Right kidney (tissue), 1 donor: Measurements from ENCODE around the gene HSPA12A.

Experiments used
- DNase-seq: peaks from one replicate; pipeline ENCODE4 v3.0.0-alpha.2; 2016

The HSPA12A gene

DNA sequence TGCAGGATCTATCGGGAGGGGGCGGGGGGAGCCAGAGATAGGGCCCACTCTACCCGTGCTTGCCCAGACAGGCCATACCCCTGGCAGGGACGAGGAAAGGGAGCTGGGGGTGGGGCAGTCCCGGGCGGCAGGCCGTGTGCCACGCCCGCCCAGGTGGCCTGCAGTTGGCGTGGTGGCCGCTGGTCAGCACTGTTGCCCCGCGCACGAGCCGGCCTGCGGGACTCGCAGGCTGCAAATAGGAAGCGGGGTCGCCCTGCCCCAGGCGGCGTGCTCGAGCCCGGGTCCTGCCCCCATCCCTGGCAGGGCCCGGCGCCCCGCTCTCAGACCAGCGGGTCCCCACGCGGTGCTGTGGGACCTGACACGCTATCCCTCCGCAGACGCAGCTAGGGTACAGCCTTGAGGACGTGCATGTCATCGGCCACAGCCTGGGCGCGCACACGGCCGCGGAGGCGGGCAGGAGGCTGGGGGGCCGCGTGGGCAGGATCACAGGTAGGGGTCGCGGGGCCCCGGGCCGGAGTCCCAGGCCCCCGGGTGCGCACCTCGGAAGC, 114.9 kb downstream of the HSPA12A start:
- peak; percentile 71 for DNase-seq

DNA sequence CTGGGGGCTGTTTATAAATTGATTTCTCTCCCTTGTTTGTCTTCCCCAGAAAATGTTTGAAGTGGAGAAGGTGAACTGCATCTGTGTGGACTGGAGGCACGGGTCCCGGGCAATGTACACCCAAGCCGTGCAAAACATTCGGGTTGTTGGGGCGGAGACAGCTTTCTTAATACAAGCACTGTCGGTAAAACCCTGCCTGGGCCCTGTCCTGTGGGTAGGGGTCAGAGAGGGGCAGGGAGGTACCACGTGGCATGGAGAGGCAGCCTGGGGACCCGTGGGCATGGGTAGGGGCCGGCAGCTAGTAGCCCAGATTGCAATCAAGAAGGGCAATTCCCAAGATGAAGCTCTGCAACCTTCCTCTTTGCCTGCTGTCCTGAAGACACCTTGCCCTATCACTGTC, 115.6 kb downstream of the HSPA12A start:
- no peak for DNase-seq

DNA sequence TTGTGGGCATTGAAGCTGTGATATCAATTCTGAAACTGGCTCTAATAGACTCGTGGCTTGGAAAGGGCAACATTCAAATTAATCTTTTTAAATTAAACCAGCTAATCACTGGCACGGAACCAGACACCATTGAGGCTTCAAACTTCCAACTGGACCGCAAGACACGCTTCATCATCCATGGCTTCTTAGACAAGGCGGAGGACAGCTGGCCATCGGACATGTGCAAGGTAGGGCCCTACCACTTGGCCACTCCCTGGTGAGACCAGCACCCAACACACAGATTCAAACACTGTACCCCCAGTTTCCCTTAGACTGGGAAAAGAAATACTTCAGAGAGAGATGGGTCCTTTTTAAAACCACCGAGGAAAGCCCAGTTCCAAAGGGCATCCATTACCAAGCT, 116.5 kb downstream of the HSPA12A start:
- no peak for DNase-seq

DNA sequence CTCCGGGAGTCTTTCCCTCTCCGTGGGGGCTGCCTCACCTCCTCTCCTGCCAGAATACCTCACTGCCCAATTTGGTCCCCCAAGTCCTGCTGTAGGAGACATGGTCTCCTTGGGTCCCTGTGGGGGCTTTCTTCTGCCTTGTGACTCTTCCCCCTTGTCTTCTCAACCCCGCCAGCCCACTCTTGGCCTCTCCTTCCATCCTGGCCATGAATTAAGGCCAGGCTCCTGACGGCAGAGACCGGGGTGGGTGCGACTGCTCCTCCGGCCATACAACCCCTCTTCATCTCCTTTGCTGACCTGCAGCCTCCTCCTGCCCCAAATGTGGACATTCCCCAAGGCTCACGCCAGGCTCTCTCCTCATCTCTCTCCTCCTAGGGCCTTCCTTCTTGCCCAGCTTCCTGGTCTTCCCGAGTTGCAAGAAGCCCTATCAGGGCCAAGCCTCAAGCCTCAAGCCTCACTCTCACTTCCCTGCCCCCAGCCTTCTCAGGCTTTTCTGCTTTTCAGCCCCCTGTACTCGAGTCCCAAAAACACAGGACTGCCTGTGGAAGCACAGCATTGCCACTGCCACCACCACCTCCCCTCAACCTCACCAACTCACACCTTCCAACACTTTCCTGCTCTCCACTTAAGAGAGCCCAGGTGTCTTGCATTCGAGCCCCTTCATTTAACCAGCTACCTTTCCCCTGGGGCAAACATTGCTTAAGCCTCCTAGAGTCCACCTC, 120.3 kb downstream of the HSPA12A start:
- no peak for DNase-seq

DNA sequence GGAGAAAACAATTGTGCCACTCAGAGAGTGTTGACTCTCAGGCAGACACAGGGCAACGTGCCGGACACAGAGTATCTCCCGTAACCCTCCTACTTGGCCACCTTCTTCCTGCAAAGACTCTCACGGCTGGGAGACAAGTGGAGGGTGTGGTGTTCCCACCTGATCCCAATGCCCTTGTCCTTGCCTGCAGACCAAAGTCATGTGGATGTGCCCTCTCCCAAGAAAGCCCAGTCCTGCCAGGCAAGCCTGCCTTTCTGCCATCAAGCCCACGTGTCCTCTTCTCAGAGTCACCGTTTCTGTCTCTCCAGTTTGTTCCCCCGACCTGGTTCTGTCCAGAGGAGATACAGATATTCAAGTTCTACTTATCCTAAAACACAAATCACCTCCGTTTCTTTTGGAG, 120.9 kb downstream of the HSPA12A start:
- no peak for DNase-seq
